ENCODE measurements around the gene ATP6V1E1.

DNA sequence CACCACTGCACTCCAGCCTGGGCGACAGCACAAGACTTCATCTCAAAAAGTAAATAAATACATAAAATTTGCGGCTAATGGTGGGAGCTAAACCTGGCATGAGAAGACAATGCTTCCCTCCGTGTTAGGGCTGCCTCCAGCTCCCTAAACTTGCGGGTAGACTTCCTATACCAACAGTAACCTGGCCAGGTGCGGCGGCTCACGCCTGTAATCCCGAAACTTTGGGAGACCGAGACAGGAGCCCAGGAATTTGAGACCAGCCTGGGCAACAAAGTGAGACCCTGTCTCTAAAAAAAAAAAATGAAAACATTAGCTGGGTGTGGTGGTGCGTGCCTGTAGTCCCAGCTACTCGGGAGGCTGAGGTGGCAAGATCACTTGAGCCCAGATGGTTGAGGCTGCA, 39.9 kb downstream of the ATP6V1E1 start:
- TF ChIP-seq SRSF9 (IDR thresholded peaks at IDR 0.05; ENCODE audit: borderline replicate concordance, insufficient read depth, low read depth, low read length, poor library complexity, severe bottlenecking) (no peak), ZNF335 (CRISPR knock-in tag; IDR thresholded peaks at IDR 0.05) (no peak), MBD4 (IDR thresholded peaks at IDR 0.05; ENCODE audit: borderline replicate concordance, low read length) (no peak)
- TF ChIP-seq, protein P1, sequence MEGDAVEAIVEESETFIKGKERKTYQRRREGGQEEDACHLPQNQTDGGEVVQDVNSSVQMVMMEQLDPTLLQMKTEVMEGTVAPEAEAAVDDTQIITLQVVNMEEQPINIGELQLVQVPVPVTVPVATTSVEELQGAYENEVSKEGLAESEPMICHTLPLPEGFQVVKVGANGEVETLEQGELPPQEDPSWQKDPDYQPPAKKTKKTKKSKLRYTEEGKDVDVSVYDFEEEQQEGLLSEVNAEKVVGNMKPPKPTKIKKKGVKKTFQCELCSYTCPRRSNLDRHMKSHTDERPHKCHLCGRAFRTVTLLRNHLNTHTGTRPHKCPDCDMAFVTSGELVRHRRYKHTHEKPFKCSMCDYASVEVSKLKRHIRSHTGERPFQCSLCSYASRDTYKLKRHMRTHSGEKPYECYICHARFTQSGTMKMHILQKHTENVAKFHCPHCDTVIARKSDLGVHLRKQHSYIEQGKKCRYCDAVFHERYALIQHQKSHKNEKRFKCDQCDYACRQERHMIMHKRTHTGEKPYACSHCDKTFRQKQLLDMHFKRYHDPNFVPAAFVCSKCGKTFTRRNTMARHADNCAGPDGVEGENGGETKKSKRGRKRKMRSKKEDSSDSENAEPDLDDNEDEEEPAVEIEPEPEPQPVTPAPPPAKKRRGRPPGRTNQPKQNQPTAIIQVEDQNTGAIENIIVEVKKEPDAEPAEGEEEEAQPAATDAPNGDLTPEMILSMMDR (CRISPR knock-in tag; IDR thresholded peaks at IDR 0.05): no peak

All from HepG2 (cell line).